ENCODE results near the gene CELF1.
"Not testable (repeated sequence)": the region's sequence is repeated elsewhere in the genome, so short reads cannot be mapped to it uniquely, and the experiment has no call there.

CELF1 gene

DNA sequence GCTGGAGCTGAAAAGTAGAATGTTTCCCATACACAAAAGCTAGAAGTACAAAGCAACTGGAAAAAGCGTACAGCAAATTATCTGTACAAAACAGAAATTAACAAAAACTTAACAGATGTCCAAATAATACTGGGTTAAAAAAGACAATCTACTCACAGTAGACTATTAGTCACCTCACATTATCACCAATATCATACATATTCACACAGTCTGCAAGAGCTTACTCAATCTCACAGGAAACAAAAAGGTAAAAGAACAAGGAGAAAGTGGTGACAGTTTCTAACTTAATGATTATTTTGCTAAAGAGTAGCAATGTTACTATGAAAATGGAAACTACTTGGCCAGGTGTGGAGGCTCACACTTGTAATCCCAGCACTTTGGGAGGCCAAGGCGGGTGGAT is 11.9 kb downstream of the CELF1 start:
- Histone ChIP-seq H3K4me1 (peaks cover 45% of the 10 kb centered on the region), H3K36me3 (replicated peaks) (peaks cover 4% of the 10 kb centered on the region), H3K27me3 (ENCODE audit: low read depth) (no peaks in the 10 kb centered on the region), H3K9me3 (no peaks in the 10 kb centered on the region), H3K4me3 (no peak overlapping the region)
- in situ Hi-C loops (cut with MboI; ENCODE audit: low sequenced_read_pairs): no loop called here
- DNase-seq (ENCODE audit: low spot score in 2 of 2): no peak

DNA sequence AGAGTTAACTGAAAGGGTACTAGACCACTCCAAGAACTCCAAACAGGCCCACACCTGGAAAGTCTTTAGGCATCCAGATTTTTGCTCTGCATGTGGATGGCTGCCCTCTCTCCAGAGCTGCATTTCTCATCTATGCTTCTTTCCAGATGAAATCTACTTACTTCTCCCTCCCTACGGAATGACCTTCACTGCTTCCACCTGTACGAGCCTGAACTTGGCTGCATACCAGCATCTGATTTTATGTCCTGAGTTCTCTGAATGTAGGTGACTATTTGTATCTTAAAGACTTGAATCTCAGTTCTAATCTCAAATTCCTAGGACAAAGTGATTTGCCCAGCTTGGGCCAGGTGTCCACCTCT is 13.3 kb downstream of the CELF1 start:
- H3K4me3 ChIP-seq: no peak overlapping the region
- H3K4me1 ChIP-seq: peaks cover 45% of the 10 kb centered on the region
- H3K36me3 ChIP-seq (replicated peaks): peaks cover 7% of the 10 kb centered on the region
- H3K9me3 ChIP-seq: no peaks in the 10 kb centered on the region
- DNase-seq (ENCODE audit: low spot score in 2 of 2): no peak
- in situ Hi-C loops (cut with MboI; ENCODE audit: low sequenced_read_pairs): no loop called here
- no peaks in the 10 kb centered on the region for H3K27me3 ChIP-seq (ENCODE audit: low read depth)

DNA sequence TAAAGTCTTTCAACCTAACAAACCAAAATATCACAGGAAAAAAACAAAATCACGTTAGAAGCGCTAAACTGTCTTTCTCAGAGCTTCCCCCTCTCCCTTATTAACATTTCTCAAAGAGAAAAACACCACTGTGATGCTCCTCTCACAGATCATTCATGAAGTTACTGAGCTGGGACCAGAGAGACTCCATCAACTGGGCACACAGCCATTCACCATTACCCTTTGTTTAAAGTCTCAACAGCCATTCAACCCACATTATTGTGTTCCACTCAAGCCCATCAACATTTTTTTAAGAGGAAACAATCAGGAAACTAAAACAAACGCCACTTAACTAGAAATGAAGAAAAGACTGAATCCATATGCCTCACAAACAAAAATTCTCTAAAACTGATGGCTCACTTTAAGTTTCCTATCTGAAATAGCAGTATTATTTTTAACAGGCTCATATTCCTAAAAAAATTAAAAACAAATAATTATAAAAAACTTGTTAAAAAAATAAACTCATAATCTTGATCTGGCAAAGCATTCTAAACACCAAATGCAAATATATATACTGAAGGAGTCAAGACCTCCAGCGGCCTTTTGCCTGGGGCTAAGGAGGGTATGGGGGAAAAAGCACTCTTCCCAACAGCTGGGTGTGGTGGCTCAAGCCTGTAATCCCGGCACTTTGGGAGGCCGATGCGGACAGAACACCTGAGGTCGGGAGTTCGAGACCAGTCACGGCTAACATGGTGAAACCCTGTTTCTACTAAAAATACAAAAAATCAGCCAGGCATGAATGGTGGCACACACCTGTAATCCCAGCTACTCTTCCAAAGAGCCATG is 14.0 kb downstream of the CELF1 start:
- DNase-seq (ENCODE audit: low spot score in 2 of 2): peak; percentile 67 to 70
- H3K4me1 ChIP-seq: peaks cover 42% of the 10 kb centered on the region

DNA sequence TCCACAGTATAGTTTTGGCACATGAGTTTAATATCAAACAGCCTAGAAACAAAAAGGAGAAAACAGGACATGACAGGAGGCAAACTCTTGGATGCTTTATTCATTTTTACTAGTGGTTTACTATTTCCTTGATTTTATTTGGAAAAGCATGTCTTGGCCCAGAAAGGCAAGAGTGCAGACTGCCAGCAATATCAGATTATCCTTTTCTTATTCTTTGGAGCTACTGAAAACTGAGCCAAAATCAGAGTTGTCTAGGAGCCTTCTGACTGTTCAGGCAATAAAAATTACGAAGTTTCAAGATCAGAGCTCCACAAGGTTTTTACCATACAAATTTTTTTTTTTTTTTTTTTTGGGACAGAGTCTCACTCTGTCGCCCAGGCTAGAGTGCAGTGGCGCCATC is 16.0 kb downstream of the CELF1 start:
- in situ Hi-C loops (cut with MboI; ENCODE audit: low sequenced_read_pairs): no loop called here
- no peak overlapping the region for H3K4me3 ChIP-seq
- peaks cover 7% of the 10 kb centered on the region for H3K36me3 ChIP-seq (replicated peaks)
- no peaks in the 10 kb centered on the region for H3K27me3 ChIP-seq (ENCODE audit: low read depth)
- no peak for DNase-seq (ENCODE audit: low spot score in 2 of 2)
- H3K9me3 ChIP-seq: no peaks in the 10 kb centered on the region
- peaks cover 35% of the 10 kb centered on the region for H3K4me1 ChIP-seq

More for the DNA sequence above, 14.0 kb downstream of the CELF1 start:
- in situ Hi-C loops (cut with MboI; ENCODE audit: low sequenced_read_pairs): no loop called here
- Histone ChIP-seq H3K4me3 (no peak overlapping the region), H3K9me3 (no peaks in the 10 kb centered on the region), H3K27me3 (ENCODE audit: low read depth) (no peaks in the 10 kb centered on the region), H3K36me3 (replicated peaks) (peaks cover 7% of the 10 kb centered on the region)

DNA sequence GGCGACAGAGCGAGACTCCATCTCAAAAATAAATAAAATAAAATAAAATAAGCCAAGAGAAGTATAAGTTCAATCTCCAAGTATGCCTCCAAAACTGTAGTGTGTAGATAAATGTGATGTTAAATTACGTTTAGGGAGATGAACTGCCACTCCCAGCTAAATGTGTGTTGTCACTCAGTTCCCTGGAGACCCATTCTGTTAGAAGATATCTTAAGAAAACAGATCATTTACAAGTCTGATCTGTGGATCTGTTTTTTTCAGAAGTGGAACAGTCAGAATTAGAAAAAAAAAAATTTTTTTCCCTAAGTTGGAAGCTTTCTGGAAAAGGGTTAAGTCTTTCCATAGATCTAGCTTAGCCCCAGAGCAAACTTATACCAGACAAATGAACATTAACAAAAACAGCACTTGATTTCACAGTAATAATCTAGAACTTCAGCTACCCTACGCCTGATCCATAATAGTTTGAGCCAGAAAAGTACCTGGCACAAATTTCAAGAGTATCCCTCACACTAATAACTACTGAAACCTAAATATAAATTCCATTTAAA is 18.2 kb downstream of the CELF1 start:
- DNase-seq (ENCODE audit: low spot score in 2 of 2): no peak
- H3K4me3 ChIP-seq: no peak overlapping the region
- in situ Hi-C loops (cut with MboI; ENCODE audit: low sequenced_read_pairs): no loop called here
- H3K9me3 ChIP-seq: no peaks in the 10 kb centered on the region
- H3K27me3 ChIP-seq (ENCODE audit: low read depth): no peaks in the 10 kb centered on the region
- peaks cover 12% of the 10 kb centered on the region for H3K36me3 ChIP-seq (replicated peaks)
- H3K4me1 ChIP-seq: peaks cover 17% of the 10 kb centered on the region

DNA sequence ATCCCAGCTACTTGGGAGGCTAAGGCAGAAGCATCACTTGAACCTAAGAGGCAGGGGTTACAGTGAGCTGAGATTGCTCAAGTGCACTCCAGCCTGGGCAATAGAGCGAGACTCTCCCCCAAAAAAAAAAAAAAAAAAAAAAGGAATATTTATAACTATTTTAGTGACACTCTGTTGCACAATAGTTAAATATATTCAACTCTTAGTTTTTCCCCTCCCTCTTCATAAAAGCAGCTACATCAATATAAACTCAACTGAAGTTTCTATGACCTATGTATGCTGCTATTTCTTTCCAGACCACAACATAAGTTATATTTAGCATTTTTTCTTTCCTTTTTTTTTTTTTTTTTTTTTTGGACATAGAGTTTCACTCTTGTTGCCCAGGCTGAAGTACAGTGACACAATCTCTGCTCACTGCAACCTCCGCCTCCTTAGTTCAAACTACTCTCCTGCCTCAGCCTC is 19.2 kb downstream of the CELF1 start:
- no peak for DNase-seq (ENCODE audit: low spot score in 2 of 2)
- in situ Hi-C loops (cut with MboI; ENCODE audit: low sequenced_read_pairs): no loop called here
- H3K27me3 ChIP-seq (ENCODE audit: low read depth): no peaks in the 10 kb centered on the region
- H3K4me1 ChIP-seq: peaks cover 6% of the 10 kb centered on the region
- H3K36me3 ChIP-seq (replicated peaks): peaks cover 12% of the 10 kb centered on the region
- no peak overlapping the region for H3K4me3 ChIP-seq
- H3K9me3 ChIP-seq: no peaks in the 10 kb centered on the region

DNA sequence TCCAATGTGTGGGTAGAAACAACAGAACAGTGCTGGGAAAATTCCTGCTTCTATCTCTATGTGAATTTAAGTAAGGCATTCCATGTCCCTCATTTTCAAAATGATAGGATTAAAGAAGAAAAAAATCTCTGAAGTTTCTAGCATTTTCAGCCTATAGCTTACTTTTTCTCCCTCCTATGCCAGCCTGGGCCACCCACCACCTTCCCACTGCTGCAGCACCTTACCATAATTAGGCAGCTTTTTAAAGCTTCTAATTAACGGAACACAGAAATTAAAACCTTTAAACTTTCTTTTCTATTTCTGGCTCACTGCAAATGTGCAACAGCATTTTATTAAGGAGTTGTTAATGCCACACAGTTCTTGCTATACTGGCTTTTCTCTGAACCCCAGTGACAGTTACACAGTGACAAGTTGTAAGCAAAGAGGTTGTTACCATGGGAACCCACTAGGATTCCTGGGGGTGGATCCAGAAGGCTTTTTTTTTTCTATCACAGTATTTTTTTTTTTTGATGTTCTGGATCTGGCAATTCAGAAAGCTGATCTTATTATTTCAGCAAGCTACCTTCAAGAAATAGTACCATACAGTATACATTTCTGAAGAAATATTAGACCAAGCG is 20.2 kb downstream of the CELF1 start:
- peaks cover 4% of the 10 kb centered on the region; the same call in 1 of the 2 replicates for H3K4me1 ChIP-seq
- in situ Hi-C loops (cut with MboI; ENCODE audit: low sequenced_read_pairs): no loop called here
- no peak overlapping the region for H3K4me3 ChIP-seq
- H3K27me3 ChIP-seq (ENCODE audit: low read depth): no peaks in the 10 kb centered on the region
- no peak for DNase-seq (ENCODE audit: low spot score in 2 of 2)
- H3K9me3 ChIP-seq: no peaks in the 10 kb centered on the region
- H3K36me3 ChIP-seq (replicated peaks): peaks cover 13% of the 10 kb centered on the region

DNA sequence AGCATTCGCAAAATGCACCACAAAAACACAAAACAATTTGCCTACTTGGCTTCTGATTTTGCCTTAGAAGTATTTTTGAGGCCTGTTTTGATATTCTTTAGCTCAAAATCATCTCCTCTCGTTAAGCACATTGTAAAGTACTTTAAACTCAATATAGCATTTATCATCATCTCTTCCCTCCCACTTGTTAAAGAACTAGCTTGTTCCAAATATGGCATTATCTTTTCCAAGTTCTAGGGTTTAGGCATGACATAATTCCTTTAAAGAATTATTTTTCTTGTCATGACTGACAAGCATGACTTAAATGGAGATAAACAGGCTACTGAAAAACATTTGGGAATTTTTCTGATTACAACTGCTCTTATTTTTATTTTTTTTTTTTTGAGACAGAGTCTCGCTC is 21.3 kb downstream of the CELF1 start:
- DNase-seq (ENCODE audit: low spot score in 2 of 2): no peak
- Histone ChIP-seq H3K4me3 (no peak overlapping the region), H3K9me3 (no peaks in the 10 kb centered on the region), H3K36me3 (replicated peaks) (peaks cover 15% of the 10 kb centered on the region), H3K27me3 (ENCODE audit: low read depth) (no peaks in the 10 kb centered on the region), H3K4me1 (no peaks in the 10 kb centered on the region)
- in situ Hi-C loops (cut with MboI; ENCODE audit: low sequenced_read_pairs): no loop called here

DNA sequence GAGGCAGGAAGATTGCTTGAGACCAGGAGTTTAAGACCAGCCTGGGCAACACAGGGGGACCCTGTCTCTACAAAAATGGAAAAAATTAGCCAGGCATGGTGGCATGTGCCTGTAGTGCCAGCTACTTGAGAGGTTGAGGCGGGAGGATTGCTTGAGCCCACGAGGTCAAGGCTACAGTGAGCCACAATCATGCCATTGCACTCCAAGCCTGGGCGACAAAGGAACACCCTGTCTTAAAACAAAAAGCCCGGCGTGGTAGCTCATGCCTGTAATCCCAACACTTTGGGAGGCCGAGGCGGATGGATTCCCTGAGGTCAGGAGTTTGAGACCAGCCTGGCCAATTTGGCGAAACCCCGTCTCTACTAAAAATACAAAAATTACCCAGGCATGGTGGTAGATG is 22.2 kb downstream of the CELF1 start:
- H3K9me3 ChIP-seq; H3K36me3 ChIP-seq (replicated peaks); DNase-seq (ENCODE audit: low spot score in 2 of 2); H3K4me3 ChIP-seq; in situ Hi-C loops (cut with MboI; ENCODE audit: low sequenced_read_pairs); H3K27me3 ChIP-seq (ENCODE audit: low read depth); H3K4me1 ChIP-seq: not testable (repeated sequence)

DNA sequence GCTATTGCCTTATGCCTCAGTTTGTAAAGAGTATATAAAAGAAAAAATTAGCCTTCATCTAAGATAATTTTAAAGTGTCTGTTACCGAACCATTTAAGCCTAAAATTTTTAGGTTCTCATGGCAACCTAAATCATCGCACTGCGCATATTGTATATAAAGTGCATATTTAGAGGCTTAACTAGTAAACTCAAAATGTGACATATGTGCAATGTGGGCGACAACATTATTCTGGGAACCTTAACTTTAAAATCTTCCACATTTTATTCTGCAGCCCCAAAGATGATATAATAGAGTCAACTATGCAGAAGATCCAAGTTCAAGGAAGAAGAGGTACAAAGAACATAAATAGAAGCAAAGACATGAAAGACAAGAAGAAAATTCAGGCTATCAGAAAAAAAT is 23.0 kb downstream of the CELF1 start:
- Histone ChIP-seq H3K9me3 (no peaks in the 10 kb centered on the region), H3K27me3 (ENCODE audit: low read depth) (no peaks in the 10 kb centered on the region), H3K4me1 (peaks cover 6% of the 10 kb centered on the region), H3K36me3 (replicated peaks) (peaks cover 8% of the 10 kb centered on the region), H3K4me3 (no peak overlapping the region)
- DNase-seq (ENCODE audit: low spot score in 2 of 2): no peak
- in situ Hi-C loops (cut with MboI; ENCODE audit: low sequenced_read_pairs): no loop called here

DNA sequence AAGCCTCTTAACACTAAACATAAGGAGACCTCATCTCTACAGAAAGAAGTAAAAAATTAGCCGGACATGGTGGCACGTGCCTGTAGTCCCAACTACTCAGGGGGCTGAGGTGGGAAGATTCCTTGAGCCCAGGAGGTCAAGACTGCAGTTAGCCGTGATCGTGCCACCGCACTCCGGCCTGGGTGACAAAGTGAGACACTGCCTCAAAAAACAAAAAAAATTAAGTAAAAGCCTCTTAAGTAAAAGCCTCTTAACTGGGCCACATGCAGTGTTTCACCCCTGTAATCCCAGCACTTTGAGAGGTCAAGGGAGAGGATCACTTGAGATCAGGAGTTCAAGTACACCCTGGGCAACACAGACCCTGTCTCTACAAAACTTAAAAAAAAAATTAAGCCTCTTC is 25.7 kb downstream of the CELF1 start:
- peaks cover 8% of the 10 kb centered on the region for H3K36me3 ChIP-seq (replicated peaks)
- H3K9me3 ChIP-seq: no peaks in the 10 kb centered on the region
- no peak overlapping the region for H3K4me3 ChIP-seq
- peaks cover 26% of the 10 kb centered on the region for H3K4me1 ChIP-seq
- no peaks in the 10 kb centered on the region for H3K27me3 ChIP-seq (ENCODE audit: low read depth)
- DNase-seq (ENCODE audit: low spot score in 2 of 2): no peak
- in situ Hi-C loops (cut with MboI; ENCODE audit: low sequenced_read_pairs): no loop called here

DNA sequence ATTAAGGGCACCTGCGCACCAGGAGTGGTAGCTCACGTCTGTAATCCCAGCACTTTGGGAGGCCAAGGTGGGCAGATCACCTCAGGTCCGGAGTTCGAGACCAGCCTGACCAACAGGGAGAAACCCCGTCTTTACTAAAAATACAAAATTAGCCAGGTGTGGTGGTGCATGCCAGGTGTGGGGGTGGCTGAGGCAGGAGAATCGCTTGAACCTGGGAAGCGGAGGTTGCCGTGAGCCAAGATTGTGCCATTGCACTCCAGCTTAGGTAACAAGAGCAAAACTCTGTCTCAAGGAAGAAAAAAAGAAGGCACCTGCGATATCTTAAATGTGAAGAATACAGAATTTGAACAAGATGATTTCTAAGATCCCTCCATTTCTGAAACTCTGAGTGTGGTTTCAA is 26.9 kb downstream of the CELF1 start:
- H3K4me3 ChIP-seq; H3K9me3 ChIP-seq; DNase-seq (ENCODE audit: low spot score in 2 of 2); H3K27me3 ChIP-seq (ENCODE audit: low read depth); H3K36me3 ChIP-seq (replicated peaks); in situ Hi-C loops (cut with MboI; ENCODE audit: low sequenced_read_pairs): not testable (repeated sequence)
- H3K4me1 ChIP-seq: peaks cover 26% of the 10 kb centered on the region

DNA sequence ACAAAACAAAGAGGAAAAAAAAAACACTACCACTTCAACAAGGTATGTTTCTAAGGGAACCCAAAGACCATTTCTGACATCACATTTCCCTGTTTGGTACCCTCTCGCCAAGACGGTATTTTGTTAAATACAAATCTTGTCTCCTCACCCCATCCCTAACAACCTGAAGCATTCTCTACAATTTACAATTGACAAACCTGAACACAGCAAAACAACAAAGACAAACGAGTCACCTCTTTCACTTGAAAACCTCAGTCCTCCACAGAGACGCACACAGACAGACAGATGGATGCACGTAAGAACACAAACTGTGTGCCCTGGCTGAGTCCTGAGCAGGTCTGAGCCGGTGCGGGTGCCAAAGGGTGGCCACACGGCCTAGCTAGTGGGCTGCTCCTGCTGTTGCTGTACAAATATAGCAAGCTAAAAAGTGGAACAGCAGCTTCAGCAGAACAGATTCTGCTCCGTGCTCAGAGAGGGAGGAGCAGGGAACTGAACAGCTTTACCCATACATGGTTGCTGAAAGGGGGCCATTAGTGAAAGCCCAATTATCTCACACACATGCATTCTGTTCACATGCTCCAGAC is 28.5 kb downstream of the CELF1 start:
- H3K9me3 ChIP-seq: no peaks in the 10 kb centered on the region
- in situ Hi-C loops (cut with MboI; ENCODE audit: low sequenced_read_pairs): no loop called here
- H3K4me3 ChIP-seq: no peak overlapping the region
- peaks cover 26% of the 10 kb centered on the region for H3K4me1 ChIP-seq
- no peak for DNase-seq (ENCODE audit: low spot score in 2 of 2)
- H3K36me3 ChIP-seq (replicated peaks): peaks cover 3% of the 10 kb centered on the region
- H3K27me3 ChIP-seq (ENCODE audit: low read depth): no peaks in the 10 kb centered on the region
